Body of pancreas (tissue), 4 donors: ENCODE data around the gene PCSK2.

Source experiments
- CTCF ChIP-seq, 7 experiments: fragments of 450-650 bp in 4 of 7; fragments of 200-600 bp in 3 of 7; sonication (generic) in 3 of 7; IDR thresholded peaks; one replicate each; pipeline ENCODE4 v1.5.1; 2016 to 2019; ENCODE audit warnings: antibody characterized with exemption in 7 of 7
- POLR2A ChIP-seq, 3 donors: fragments of 450-650 bp; IDR thresholded peaks; one replicate each; pipeline ENCODE4 v1.6.1; 2016; ENCODE audit warnings: antibody characterized with exemption in 3 of 3, mild to moderate bottlenecking in 2 of 3

- TF ChIP-seq CTCF (IDR thresholded peaks at IDR 0.05), result no peak
- no peak for TF ChIP-seq POLR2A (IDR thresholded peaks at IDR 0.05)
Observed at GRCh38 chr20:17417225-17417624, 190.4 kb downstream of the PCSK2 start.
